Measurements from ENCODE around the gene TMEM163.
"Not testable (repeated sequence)": the region's sequence is repeated elsewhere in the genome, so short reads cannot be mapped to it uniquely, and the experiment has no call there.

TMEM163 gene

GRCh38 chr2:134665727-134666506 lies 52.9 kb downstream of the TMEM163 start:
- no peak for DNase-seq (ENCODE audit: low read depth)

- DNase-seq (ENCODE audit: low read depth): no peak
These were observed 55.0 kb downstream of the TMEM163 start for GRCh38 chr2:134663451-134664450.

GRCh38 chr2:134662751-134663150 lies 56.0 kb downstream of the TMEM163 start:
- DNase-seq (ENCODE audit: low read depth): no peak

GRCh38 chr2:134660626-134661402 lies 58.0 kb downstream of the TMEM163 start:
- no peak for DNase-seq (ENCODE audit: low read depth)

- DNase-seq (ENCODE audit: low read depth): no peak
These were observed 59.1 kb downstream of the TMEM163 start for GRCh38 chr2:134659724-134660123.

GRCh38 chr2:134657650-134658250 lies 61.0 kb downstream of the TMEM163 start:
- no peak for DNase-seq (ENCODE audit: low read depth)

- DNase-seq (ENCODE audit: low read depth): not testable (repeated sequence)
These were observed 62.4 kb downstream of the TMEM163 start for GRCh38 chr2:134656391-134656790.

GRCh38 chr2:134648586-134648985 lies 70.2 kb downstream of the TMEM163 start:
- DNase-seq (ENCODE audit: low read depth): no peak

GRCh38 chr2:134647607-134648256 lies 71.1 kb downstream of the TMEM163 start:
- no peak for DNase-seq (ENCODE audit: low read depth)

GRCh38 chr2:134642938-134643337 lies 75.9 kb downstream of the TMEM163 start:
- no peak for DNase-seq (ENCODE audit: low read depth)

GRCh38 chr2:134640494-134640893 lies 78.3 kb downstream of the TMEM163 start:
- no peak for DNase-seq (ENCODE audit: low read depth)

GRCh38 chr2:134639265-134639664 lies 79.5 kb downstream of the TMEM163 start:
- DNase-seq (ENCODE audit: low read depth): no peak

- DNase-seq (ENCODE audit: low read depth): no peak
These were observed 82.1 kb downstream of the TMEM163 start for GRCh38 chr2:134636714-134637113.

- no peak for DNase-seq (ENCODE audit: low read depth)
These were observed 84.6 kb downstream of the TMEM163 start for GRCh38 chr2:134634054-134634753.

- DNase-seq (ENCODE audit: low read depth): no peak
These were observed 88.2 kb downstream of the TMEM163 start for GRCh38 chr2:134630504-134631159.

- no peak for DNase-seq (ENCODE audit: low read depth)
These were observed 90.3 kb downstream of the TMEM163 start for GRCh38 chr2:134628453-134628852.

- no peak for DNase-seq (ENCODE audit: low read depth)
These were observed 92.0 kb downstream of the TMEM163 start for GRCh38 chr2:134626781-134627180.

- no peak for DNase-seq (ENCODE audit: low read depth)
These were observed 93.5 kb downstream of the TMEM163 start for GRCh38 chr2:134625311-134625710.

GRCh38 chr2:134623796-134624195 lies 95.0 kb downstream of the TMEM163 start:
- no peak for DNase-seq (ENCODE audit: low read depth)

- no peak for DNase-seq (ENCODE audit: low read depth)
These were observed 95.8 kb downstream of the TMEM163 start for GRCh38 chr2:134623046-134623445.

Data from T-helper 22 cell (primary cell).